ENCODE data around the gene NSUN4.

DNA sequence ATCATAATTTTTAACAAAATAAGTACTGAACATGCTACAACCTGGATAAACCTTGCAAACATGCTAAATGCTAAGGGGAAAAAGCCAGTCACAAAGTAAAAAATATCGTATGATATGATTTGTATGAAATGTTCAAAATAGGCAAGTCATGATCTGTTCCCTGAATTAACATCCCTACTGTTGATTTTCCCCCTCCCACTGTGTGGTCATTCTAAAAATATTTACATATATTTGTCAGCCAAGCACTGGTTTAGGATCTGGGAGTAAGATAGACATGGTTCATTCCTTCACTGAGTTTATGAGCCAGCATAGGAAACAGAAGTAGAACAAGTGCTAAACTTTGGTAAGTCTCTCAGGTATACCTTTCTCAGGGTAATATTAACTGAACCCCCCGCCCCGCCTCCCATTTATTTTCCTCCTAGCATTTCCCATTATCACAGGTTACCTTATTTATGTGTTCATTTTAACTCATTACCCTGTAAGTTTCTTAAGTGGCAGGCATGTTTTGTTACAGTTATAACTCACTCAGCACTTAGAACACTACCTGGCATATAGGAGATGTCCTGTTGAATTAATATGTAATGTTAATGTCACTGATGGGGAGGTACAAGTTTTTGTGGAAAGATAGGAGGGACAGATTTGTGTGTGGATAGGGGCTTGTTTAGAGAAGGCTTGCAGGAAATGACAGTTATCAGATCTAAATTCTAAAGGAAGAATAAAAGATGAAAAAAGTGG lies 24.8 kb upstream of the NSUN4 start:
- no peak for TF ChIP-seq EZH2 (IDR thresholded peaks at IDR 0.05)
- no peak for TF ChIP-seq POLR2AphosphoS5 (IDR thresholded peaks at IDR 0.05; ENCODE audit: borderline replicate concordance, low read depth, low read length)
